Pancreas (tissue), 10 donors: ENCODE data around the gene RAP1A. TPM values are rescaled to one million over a fixed set of nuclear protein-coding genes. Genes with fewer than 3 reads are reported as not detected.

ENCODE experiments used
- ATAC-seq, 4 donors: fragments of 200-7000 bp; cut with Tn5 transposase; one replicate each; pipeline versions ENCODE4 v1.8.0 to v1.9.1; 2020; ENCODE audit warnings: mild to moderate bottlenecking in 4 of 4, moderate library complexity in 4 of 4
- DNase-seq, 6 donors: peaks; one replicate each; pipeline ENCODE4 v3.0.0-alpha.2; 2020
- FAIRE-seq: peaks from 2 replicates; lab custom pipeline; 2012; peaks lifted over from hg19 to GRCh38; lab: Jason Lieb, UNC
- H3K27ac ChIP-seq, 4 donors: fragments of 200-600 bp; sonication (generic); 1 replicate in 3 of 4; 2 replicates in 1 of 4; pipeline versions ENCODE4 v1.5.0 to v1.8.0; 2020
- H3K27me3 ChIP-seq, 4 donors: fragments of 200-600 bp; one replicate each; pipeline ENCODE4 v1.8.0; 2021
- H3K36me3 ChIP-seq, 3 donors: fragments of 200-600 bp; sonication (generic) in 1 of 3; one replicate each; pipeline versions ENCODE4 v1.5.0 to v1.8.0; 2020 to 2021
- H3K4me1 ChIP-seq, 3 donors: fragments of 200-600 bp; one replicate each; pipeline ENCODE4 v1.8.0; 2021
- H3K4me3 ChIP-seq, 4 donors: fragments of 200-600 bp; sonication (generic) in 2 of 4; one replicate each; pipeline versions ENCODE4 v1.5.0 to v1.8.0; 2020 to 2021
- H3K9me3 ChIP-seq, 4 donors: fragments of 200-600 bp; one replicate each; pipeline ENCODE4 v1.8.0; 2021
- WGBS, 2 donors: extraction: QIAGEN DNeasy Blood & Tissue Kit; methylation state at CpG; one replicate each; pipeline ENCODE4 v1.1.7; 2013; 5-methylcytosine and 5-hydroxymethylcytosine counted together
- intact Hi-C, 3 donors: fragments of 100-400 bp; cut with DNase I; formaldehyde crosslinking; loops; one replicate each; pipeline versions ENCODE4 v1.11.1 to v1.14.2; 2022
- polyA plus RNA-seq, 2 donors: library from polyadenylated mRNA; stranded (reverse); fragments of 200-250 nt; gene quantifications; one replicate each; pipeline ENCODE4 v1.2.3, GENCODE V29; 2013
- total RNA-seq, 6 donors: library from RNA; stranded (reverse); fragmentation: NEBNext Ultra II Directional in 4 of 6; extraction: Animal tissue kit (Norgen Biotek cat#: 25700) in 4 of 6; gene quantifications; one replicate each; pipeline versions ENCODE4 v1.2.1 to v1.2.4, GENCODE V29; 2021 to 2023
- TF ChIP-seq, protein P1 (sequence below), 4 donors: fragments of 200-600 bp; sonication (generic) in 3 of 4; IDR thresholded peaks; one replicate each; pipeline versions ENCODE4 v1.5.0 to v1.8.0; 2021; ENCODE audit warnings: antibody characterized with exemption in 4 of 4
- donor health status: healthy with polysubstance abuse.
- donor health status: DM: no; HTN: no; CAD: no; lungs with moderate emphysema.
- donor health status: DM: no; HTN: no; CAD: no.
- donor health status: control.
- donor health status: control.
- donor health status: Bipolar disorder and iron deficiency.
- donor health status: DM: yes; HTN: yes; CAD: no.
- donor health status: DM: no; HTN: no; CAD: no.
- donor health status: DM: no; HTN: no; CAD: no.
- donor health status: DM: yes; HTN: yes; CAD: no.

The RAP1A gene
- total and polyA plus RNA-seq, 8 donors, result 17.0 to 35.1 (median 21.5) TPM

DNA sequence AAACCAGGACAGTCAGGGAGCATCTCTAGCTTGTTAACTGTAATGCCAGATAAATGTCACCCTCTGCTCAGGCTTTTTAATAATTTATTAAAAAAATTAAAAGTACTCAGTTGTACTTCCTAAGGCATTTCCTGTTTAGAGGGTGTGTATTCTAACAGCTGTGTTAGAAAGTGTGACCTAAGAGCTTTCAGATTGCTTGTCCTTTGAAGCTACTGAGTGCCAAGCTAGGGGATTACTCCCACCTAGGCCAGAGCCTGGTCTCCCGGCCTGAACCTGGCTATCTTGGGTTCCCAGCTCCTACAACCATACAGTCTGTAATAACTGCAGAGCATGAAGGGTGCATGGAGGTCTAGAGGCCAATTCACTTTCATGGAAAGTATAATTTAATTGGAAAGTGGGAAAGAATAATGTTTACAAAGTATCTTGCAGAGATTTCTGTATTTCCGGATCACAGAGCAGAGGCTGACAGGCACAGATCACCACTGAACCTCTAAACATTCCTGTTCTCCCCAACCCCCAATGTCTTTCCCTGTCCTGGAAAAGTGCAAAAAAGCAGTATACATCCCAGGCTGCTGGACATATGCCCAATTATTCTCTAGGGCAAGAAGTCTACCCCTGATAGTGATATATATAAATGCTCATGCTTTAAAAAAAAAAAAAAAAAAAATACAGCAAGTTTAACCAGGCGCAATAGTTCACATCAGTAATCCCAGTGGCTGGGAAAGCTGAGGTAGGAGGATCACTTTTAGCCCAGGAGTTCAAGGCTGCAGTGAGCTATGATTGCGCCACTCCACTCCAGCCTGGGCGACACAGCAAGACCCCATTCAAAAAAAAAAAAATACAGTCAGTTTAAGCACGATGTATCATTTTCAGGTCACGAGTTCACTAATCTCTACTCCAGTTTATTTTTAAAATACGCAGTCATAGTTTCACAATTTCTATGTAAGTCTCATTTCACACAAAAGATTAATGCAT lies 36.7 kb upstream of the RAP1A start:
- DNase-seq, result no peak

GRCh38 chr1:111585447-111586086 lies 34.0 kb upstream of the RAP1A start:
- WGBS, 2 donors, result 46 to 59% methylated on average over 1 of the region's 1 CpG
- no peak for DNase-seq
- Histone ChIP-seq H3K4me3 (no peak overlapping the region), H3K9me3 (no peaks in the 10 kb centered on the region), H3K36me3 (no peaks in the 10 kb centered on the region), H3K27me3 (no peaks in the 10 kb centered on the region), H3K4me1 (peaks cover 0 to 3% (median 0%) of the 10 kb centered on the region in 3 donors), H3K27ac (no peak overlapping the region)
- TF ChIP-seq, protein P1, sequence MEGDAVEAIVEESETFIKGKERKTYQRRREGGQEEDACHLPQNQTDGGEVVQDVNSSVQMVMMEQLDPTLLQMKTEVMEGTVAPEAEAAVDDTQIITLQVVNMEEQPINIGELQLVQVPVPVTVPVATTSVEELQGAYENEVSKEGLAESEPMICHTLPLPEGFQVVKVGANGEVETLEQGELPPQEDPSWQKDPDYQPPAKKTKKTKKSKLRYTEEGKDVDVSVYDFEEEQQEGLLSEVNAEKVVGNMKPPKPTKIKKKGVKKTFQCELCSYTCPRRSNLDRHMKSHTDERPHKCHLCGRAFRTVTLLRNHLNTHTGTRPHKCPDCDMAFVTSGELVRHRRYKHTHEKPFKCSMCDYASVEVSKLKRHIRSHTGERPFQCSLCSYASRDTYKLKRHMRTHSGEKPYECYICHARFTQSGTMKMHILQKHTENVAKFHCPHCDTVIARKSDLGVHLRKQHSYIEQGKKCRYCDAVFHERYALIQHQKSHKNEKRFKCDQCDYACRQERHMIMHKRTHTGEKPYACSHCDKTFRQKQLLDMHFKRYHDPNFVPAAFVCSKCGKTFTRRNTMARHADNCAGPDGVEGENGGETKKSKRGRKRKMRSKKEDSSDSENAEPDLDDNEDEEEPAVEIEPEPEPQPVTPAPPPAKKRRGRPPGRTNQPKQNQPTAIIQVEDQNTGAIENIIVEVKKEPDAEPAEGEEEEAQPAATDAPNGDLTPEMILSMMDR (IDR thresholded peaks at IDR 0.05), result no peak
- no peak for ATAC-seq
- intact Hi-C loops, result no loop called here
- no peak for FAIRE-seq

More for the DNA sequence above, 36.7 kb upstream of the RAP1A start:
- no peak for FAIRE-seq
- H3K4me1 ChIP-seq, result peaks cover 0 to 3% (median 0%) of the 10 kb centered on the region in 3 donors
- H3K36me3 ChIP-seq, result no peaks in the 10 kb centered on the region
- 79 to 86% methylated on average over 8 of the region's 8 CpGs for WGBS, 2 donors
- H3K4me3 ChIP-seq, result no peak overlapping the region
- ATAC-seq, result no peak
- H3K27me3 ChIP-seq, result no peaks in the 10 kb centered on the region
- H3K9me3 ChIP-seq, result no peaks in the 10 kb centered on the region
- H3K27ac ChIP-seq, result no peak overlapping the region
- intact Hi-C loops, result no loop called here
- TF ChIP-seq, protein P1 (IDR thresholded peaks at IDR 0.05), result no peak

DNA sequence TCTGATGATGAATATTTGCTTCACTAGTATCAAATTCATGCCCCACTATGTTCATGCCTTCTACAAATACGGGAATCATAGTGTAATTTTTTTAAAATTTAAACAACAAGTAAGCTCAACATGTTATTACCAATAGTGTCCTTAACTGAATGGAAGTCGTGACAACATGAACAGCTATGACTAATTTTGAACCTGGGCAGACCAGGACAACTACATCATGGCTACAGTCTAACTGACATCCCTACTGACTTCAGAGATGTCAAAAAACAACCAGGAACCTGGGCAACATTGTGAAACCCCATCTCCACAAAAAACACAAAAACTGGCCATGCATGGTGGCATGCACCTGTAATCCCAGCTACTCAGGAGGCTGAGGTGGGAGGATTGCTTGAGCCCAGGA lies 33.5 kb upstream of the RAP1A start:
- no peak overlapping the region for H3K4me3 ChIP-seq
- peaks cover 0 to 3% (median 0%) of the 10 kb centered on the region in 3 donors for H3K4me1 ChIP-seq
- 91 to 93% methylated on average over 2 of the region's 2 CpGs for WGBS, 2 donors
- no peak for FAIRE-seq
- no peaks in the 10 kb centered on the region for H3K9me3 ChIP-seq
- DNase-seq, result no peak
- H3K27ac ChIP-seq, result no peak overlapping the region
- H3K27me3 ChIP-seq, result no peaks in the 10 kb centered on the region
- TF ChIP-seq, protein P1 (IDR thresholded peaks at IDR 0.05), result no peak
- ATAC-seq, result no peak
- H3K36me3 ChIP-seq, result no peaks in the 10 kb centered on the region
- intact Hi-C loops, result no loop called here

GRCh38 chr1:111587509-111588174 lies 31.9 kb upstream of the RAP1A start:
- Histone ChIP-seq H3K4me1 (peaks cover 0 to 8% (median 2%) of the 10 kb centered on the region in 3 donors), H3K27ac (no peak overlapping the region), H3K4me3 (no peak overlapping the region), H3K36me3 (no peaks in the 10 kb centered on the region), H3K27me3 (no peaks in the 10 kb centered on the region), H3K9me3 (no peaks in the 10 kb centered on the region)
- intact Hi-C loops, result no loop called here
- DNase-seq, result no peak
- TF ChIP-seq, protein P1 (IDR thresholded peaks at IDR 0.05), result no peak
- WGBS, 2 donors, result 58 to 71% methylated on average over 4 of the region's 4 CpGs
- no peak for FAIRE-seq
- ATAC-seq, result peak in 2 of 4 donors; percentile 24 to 39
